CD4-positive, alpha-beta T cell (primary cell): ENCODE results near the gene EFNA1. TPM values are rescaled to one million over a fixed set of nuclear protein-coding genes. Genes with fewer than 3 reads are reported as not detected.
A peak's percentile ranks its signal among the peaks of the same experiment; 100 is the strongest.

Source experiments
- ATAC-seq: fragments of 200-7000 bp; cut with Tn5 transposase; one replicate; pipeline ENCODE4 v1.10.0; 2022; ENCODE audit warnings: mild to moderate bottlenecking; ENCODE audit not compliant: poor library complexity
- CTCF ChIA-PET: fragments of 350-600 bp; sonication (Branson Sonifier 250); formaldehyde crosslinking; loops from one replicate; lab custom pipeline; 2021; ENCODE audit warnings: antibody characterized with exemption, inconsistent platforms; lab: Charles Lee
- POLR2A ChIA-PET: fragments of 350-600 bp; sonication (Branson Sonifier 250); formaldehyde crosslinking; loops from one replicate; lab custom pipeline; 2021; ENCODE audit warnings: antibody characterized with exemption, inconsistent platforms; lab: Charles Lee
- DNase-seq, 14 experiments: peaks; one replicate each; pipeline ENCODE4 v3.0.0-alpha.2; 2013 to 2020; ENCODE audit warnings: mixed read lengths in 2 of 14
- H3K27ac ChIP-seq, 2 donors: one replicate each; pipeline versions ENCODE4 v1.5.1 to v1.7.0; 2013; ENCODE audit warnings: low read length in 2 of 2, low read depth in 1 of 2, mild to moderate bottlenecking in 1 of 2
- H3K27me3 ChIP-seq, 2 experiments: 1 replicate in 1 of 2; 2 replicates in 1 of 2; pipeline versions ENCODE4 v1.6.1 to v1.7.0; 2013; ENCODE audit warnings: low read length in 2 of 2, control low read depth in 1 of 2, mild to moderate bottlenecking in 1 of 2, moderate library complexity in 1 of 2; ENCODE audit not compliant: insufficient read depth in 2 of 2, control insufficient read depth in 1 of 2
- H3K36me3 ChIP-seq: one replicate; pipeline ENCODE4 v1.6.1; 2013; ENCODE audit warnings: low read length, control low read depth; ENCODE audit not compliant: insufficient read depth
- H3K4me1 ChIP-seq: one replicate; pipeline ENCODE4 v1.6.1; 2013; ENCODE audit warnings: low read length, control low read depth; ENCODE audit not compliant: insufficient read depth
- H3K4me3 ChIP-seq: one replicate; pipeline ENCODE4 v1.5.1; 2013; ENCODE audit warnings: mild to moderate bottlenecking, low read length, moderate library complexity
- H3K9me3 ChIP-seq, 2 experiments: 1 replicate in 1 of 2; 2 replicates in 1 of 2; pipeline versions ENCODE4 v1.6.1 to v1.7.0; 2013; ENCODE audit warnings: low read length in 2 of 2, mild to moderate bottlenecking in 2 of 2, control low read depth in 1 of 2, moderate library complexity in 1 of 2; ENCODE audit not compliant: control insufficient read depth in 1 of 2, insufficient read depth in 1 of 2
- H3K27ac Mint-ChIP-seq: one replicate; pipeline ENCODE4 v1.8.0; 2020; ENCODE audit warnings: mixed read lengths
- H3K27me3 Mint-ChIP-seq: one replicate; pipeline ENCODE4 v1.8.0; 2021; ENCODE audit warnings: mixed read lengths
- H3K36me3 Mint-ChIP-seq: one replicate; pipeline ENCODE4 v1.8.0; 2021; ENCODE audit warnings: low read depth, mixed read lengths
- H3K4me1 Mint-ChIP-seq: one replicate; pipeline ENCODE4 v1.8.0; 2021; ENCODE audit warnings: low read depth, mixed read lengths
- H3K4me3 Mint-ChIP-seq: one replicate; pipeline ENCODE4 v1.8.0; 2020; ENCODE audit warnings: mild to moderate bottlenecking, mixed read lengths
- H3K9me3 Mint-ChIP-seq: one replicate; pipeline ENCODE4 v1.8.0; 2020; ENCODE audit warnings: mixed read lengths
- CTCF ChIP-seq: fragments of 200-600 bp; IDR thresholded peaks from one replicate; pipeline ENCODE4 v1.8.0; 2022; ENCODE audit warnings: antibody characterized with exemption, mild to moderate bottlenecking
- intact Hi-C, 2 experiments: fragments of 100-400 bp; cut with DNase I in 1 of 2; cut with micrococcal nuclease in 1 of 2; formaldehyde crosslinking; loops; one replicate each; pipeline versions ENCODE4 v1.15.1 to v1.9.0; 2023 to 2025; cut with DNase I, micrococcal nuclease
- total RNA-seq, 174 experiments: library from RNA in 2 of 174; stranded (reverse) in 2 of 174; gene quantifications; one replicate each; pipeline ENCODE4 v1.2.3 and lab custom pipeline; 2021 to 2026

Gene EFNA1
- total RNA-seq, 2 experiments from 2014 or later: 4.2 to 5.9 TPM

- peak overlapping the region; percentile 82 for H3K27ac Mint-ChIP-seq
- no peak for TF ChIP-seq CTCF
- DNase-seq: peak in 3 of 14 experiments; percentile 30 to 36 (median 33)
- H3K4me3 ChIP-seq: peak overlapping the region; percentile 59
- ATAC-seq: no peak
- peaks cover 38% of the 10 kb centered on the region for H3K4me1 Mint-ChIP-seq
- ChIA-PET CTCF (interaction anchor here (0.9 kb wide), 1 partner anchor 38 kb away, joined by 4 read pairs; no protein-coding TSS in a partner anchor), POLR2A (interaction anchor here (0.6 to 1.9 kb wide), 4 partner anchors 40 to 65 kb away, joined by 3 to 9 read pairs (median 4); partner anchors contain the start of gene KRTCAP2)
- no peaks in the 10 kb centered on the region for H3K9me3 Mint-ChIP-seq
- H3K4me3 Mint-ChIP-seq: peak overlapping the region; percentile 81
- peaks cover 20% of the 10 kb centered on the region for H3K36me3 Mint-ChIP-seq
- H3K36me3 ChIP-seq: no peaks in the 10 kb centered on the region
- peaks cover 29% of the 10 kb centered on the region for H3K27me3 Mint-ChIP-seq
- H3K27ac ChIP-seq: no peak overlapping the region
- peaks cover 7 to 15% of the 10 kb centered on the region in 2 experiments for H3K27me3 ChIP-seq
- H3K4me1 ChIP-seq: peaks cover 41% of the 10 kb centered on the region
- no peaks in the 10 kb centered on the region for H3K9me3 ChIP-seq
- intact Hi-C loops: loop anchor here (5.0 kb wide), 2 partner anchors 37 to 38 kb away; no protein-coding TSS in a partner anchor
Measured at GRCh38 chr1:155128755-155129473, 1.2 kb downstream of the EFNA1 start.

- Mint-ChIP-seq H3K36me3 (peaks cover 29% of the 10 kb centered on the region), H3K27ac (peak overlapping the region; percentile 82), H3K4me3 (peak overlapping the region; percentile 57), H3K4me1 (peaks cover 50% of the 10 kb centered on the region), H3K27me3 (peaks cover 29% of the 10 kb centered on the region), H3K9me3 (no peaks in the 10 kb centered on the region)
- Histone ChIP-seq H3K4me1 (peaks cover 53% of the 10 kb centered on the region), H3K4me3 (no peak overlapping the region), H3K27ac (no peak overlapping the region), H3K9me3 (no peaks in the 10 kb centered on the region), H3K27me3 (peaks cover 7 to 15% of the 10 kb centered on the region in 2 experiments), H3K36me3 (no peaks in the 10 kb centered on the region)
- ATAC-seq (no peak), DNase-seq (no peak)
- intact Hi-C loops: loop anchor here in 1 of 2 experiments (2.0 kb wide), 1 partner anchor 44 kb away; no protein-coding TSS in a partner anchor
- ChIA-PET CTCF (interaction anchor here (1.2 kb wide), 1 partner anchor 42 kb away, joined by 4 read pairs; the partner anchor contains the start of gene KRTCAP2), POLR2A (interaction anchor here (0.8 kb wide), 1 partner anchor 17 kb away, joined by 3 read pairs; no protein-coding TSS in a partner anchor)
- no peak for TF ChIP-seq CTCF
Measured at GRCh38 chr1:155130272-155131006, 2.8 kb downstream of the EFNA1 start.

- Histone ChIP-seq H3K9me3 (no peaks in the 10 kb centered on the region), H3K4me3 (no peak overlapping the region), H3K27me3 (peaks cover 7 to 13% of the 10 kb centered on the region in 2 experiments), H3K36me3 (no peaks in the 10 kb centered on the region), H3K4me1 (peaks cover 57% of the 10 kb centered on the region), H3K27ac (no peak overlapping the region)
- Mint-ChIP-seq H3K4me3 (no peak overlapping the region), H3K4me1 (peaks cover 56% of the 10 kb centered on the region), H3K27ac (peak overlapping the region; percentile 82), H3K36me3 (peaks cover 34% of the 10 kb centered on the region), H3K27me3 (peaks cover 29% of the 10 kb centered on the region), H3K9me3 (no peaks in the 10 kb centered on the region)
- ChIA-PET CTCF (interaction anchor here (1.2 kb wide), 1 partner anchor 36 kb away, joined by 4 read pairs; no protein-coding TSS in a partner anchor), POLR2A (interaction anchor here (0.7 kb wide), 1 partner anchor 43 kb away, joined by 3 read pairs; no protein-coding TSS in a partner anchor)
- DNase-seq (no peak), ATAC-seq (no peak)
- intact Hi-C loops: loop anchor here in 1 of 2 experiments (2.0 kb wide), 1 partner anchor 44 kb away; no protein-coding TSS in a partner anchor
- no peak for TF ChIP-seq CTCF
Measured at GRCh38 chr1:155131285-155131684, 3.6 kb downstream of the EFNA1 start.
